IMR-90 (cell line): ENCODE results near the gene EBF4. TPM values are rescaled to one million over a fixed set of nuclear protein-coding genes. Genes with fewer than 3 reads are reported as not detected.

Experiments used
- ATAC-seq: fragments of 200-7000 bp; cut with Tn5 transposase; 2 replicates; pipeline ENCODE4 v1.9.1; 2020; ENCODE audit warnings: low read depth, mild to moderate bottlenecking, moderate library complexity
- BruUV-seq: library from RNA; stranded (reverse); fragments of 400-500 nt; replicated peaks from 2 replicates; lab custom pipeline; 2021; lab: Mats Ljungman, UMichigan
- CTCF ChIA-PET: fragments of 300-600 bp; formaldehyde crosslinking; extraction: SDS; loops from one replicate; lab custom pipeline; 2021; ENCODE audit warnings: antibody characterized with exemption; lab: Yijun Ruan, JAX
- POLR2A ChIA-PET: fragments of 300-600 bp; sonication (Branson Sonifier 250); formaldehyde crosslinking; loops from one replicate; lab custom pipeline; 2022; ENCODE audit warnings: antibody characterized with exemption; ENCODE audit not compliant: unreplicated experiment; lab: Charles Lee
- DNase-seq: peaks from one replicate; pipeline ENCODE4 v3.0.0; 2013
- H2AFZ ChIP-seq: replicated peaks from 2 replicates; pipeline ENCODE3; 2013; ENCODE audit warnings: low read length, mild to moderate bottlenecking; ENCODE audit not compliant: poor library complexity
- H2AK5ac ChIP-seq: 2 replicates; pipeline ENCODE4 v1.6.1; 2013; ENCODE audit warnings: low read depth, low read length, inconsistent platforms
- H2AK9ac ChIP-seq: replicated peaks from 2 replicates; pipeline ENCODE3; 2013; ENCODE audit warnings: mild to moderate bottlenecking, low read depth, low read length, moderate library complexity; ENCODE audit not compliant: poor library complexity
- H2BK120ac ChIP-seq: 2 replicates; pipeline ENCODE4 v1.6.1; 2013; ENCODE audit warnings: low read depth, low read length, inconsistent platforms
- H2BK15ac ChIP-seq: 3 replicates; pipeline ENCODE4 v1.6.1; 2013; ENCODE audit warnings: low read depth, low read length, inconsistent platforms
- H2BK20ac ChIP-seq: 2 replicates; pipeline ENCODE4 v1.6.1; 2013; ENCODE audit warnings: low read depth, mild to moderate bottlenecking, inconsistent platforms, low read length, moderate library complexity
- H2BK5ac ChIP-seq: 2 replicates; pipeline ENCODE4 v1.6.1; 2013; ENCODE audit warnings: mild to moderate bottlenecking, low read depth, low read length, inconsistent platforms; ENCODE audit not compliant: poor library complexity, severe bottlenecking
- H3K14ac ChIP-seq: replicated peaks from 2 replicates; pipeline ENCODE4 v1.6.1; 2013; ENCODE audit warnings: low read depth, low read length, inconsistent platforms
- H3K18ac ChIP-seq: 2 replicates; pipeline ENCODE4 v1.6.1; 2013; ENCODE audit warnings: low read depth, low read length, control low read depth
- H3K23ac ChIP-seq: 2 replicates; pipeline ENCODE4 v1.6.1; 2013; ENCODE audit warnings: low read depth, low read length, inconsistent platforms
- H3K27ac ChIP-seq: 2 replicates; pipeline ENCODE4 v1.5.1; 2013; ENCODE audit warnings: mild to moderate bottlenecking, control low read depth, low read length; ENCODE audit not compliant: insufficient read depth
- H3K27me3 ChIP-seq: 2 replicates; pipeline ENCODE4 v1.6.1; 2013; ENCODE audit warnings: low read length; ENCODE audit not compliant: control insufficient read depth, insufficient read depth
- H3K36me3 ChIP-seq: 2 replicates; pipeline ENCODE4 v1.6.1; 2013; ENCODE audit warnings: low read length, mixed read lengths; ENCODE audit not compliant: control insufficient read depth, insufficient read depth
- H3K4ac ChIP-seq: 2 replicates; pipeline ENCODE4 v1.6.1; 2013; ENCODE audit warnings: low read depth, low read length, inconsistent platforms
- H3K4me1 ChIP-seq: 2 replicates; pipeline ENCODE4 v1.6.1; 2013; ENCODE audit warnings: low read length, mixed read lengths; ENCODE audit not compliant: control insufficient read depth, insufficient read depth
- H3K4me2 ChIP-seq: 2 replicates; pipeline ENCODE4 v1.6.1; 2013; ENCODE audit warnings: low read depth, mild to moderate bottlenecking, control low read depth, low read length, moderate library complexity
- H3K4me3 ChIP-seq: 2 replicates; pipeline ENCODE4 v1.5.1; 2013; ENCODE audit warnings: low read depth, mild to moderate bottlenecking, control low read depth, low read length, moderate library complexity; ENCODE audit not compliant: insufficient read depth
- H3K56ac ChIP-seq: 2 replicates; pipeline ENCODE4 v1.6.1; 2013; ENCODE audit warnings: low read length, inconsistent platforms; ENCODE audit not compliant: insufficient read depth; ENCODE audit errors: extremely low read depth
- H3K79me1 ChIP-seq, 2 experiments: 2 replicates each; pipeline ENCODE4 v1.6.1; 2013; ENCODE audit warnings: low read length in 2 of 2, inconsistent platforms in 1 of 2, low read depth in 1 of 2
- H3K9ac ChIP-seq: 2 replicates; pipeline ENCODE4 v1.6.1; 2013; ENCODE audit warnings: low read depth, low read length, control low read depth
- H3K9me1 ChIP-seq: 2 replicates; pipeline ENCODE4 v1.6.1; 2013; ENCODE audit warnings: low read length, inconsistent platforms; ENCODE audit not compliant: insufficient read depth
- H3K9me3 ChIP-seq: 2 replicates; pipeline ENCODE4 v1.6.1; 2013; ENCODE audit warnings: low read length; ENCODE audit not compliant: control insufficient read depth, insufficient read depth
- H4K20me1 ChIP-seq: 2 replicates; pipeline ENCODE4 v1.6.1; 2013; ENCODE audit warnings: low read length, inconsistent platforms; ENCODE audit not compliant: insufficient read depth
- H4K5ac ChIP-seq: 2 replicates; pipeline ENCODE4 v1.6.1; 2013; ENCODE audit warnings: mild to moderate bottlenecking, low read depth, low read length, control low read depth
- H4K8ac ChIP-seq, 2 experiments: 2 replicates each; pipeline ENCODE4 v1.6.1; 2013; ENCODE audit warnings: low read depth in 2 of 2, low read length in 2 of 2, control low read depth in 1 of 2, inconsistent platforms in 1 of 2
- H4K91ac ChIP-seq: 2 replicates; pipeline ENCODE4 v1.6.1; 2013; ENCODE audit warnings: low read depth, low read length, inconsistent platforms; ENCODE audit not compliant: insufficient read depth
- BHLHE40 ChIP-seq: fragments of 150-350 bp; IDR thresholded peaks from 2 replicates; pipeline ENCODE4 v1.6.1; 2016; ENCODE audit warnings: mild to moderate bottlenecking, low read depth, low read length
- CEBPB ChIP-seq: IDR thresholded peaks from 2 replicates; pipeline ENCODE4 v1.6.1; 2012; ENCODE audit warnings: low read depth, low read length, improper control_type of control experiment
- CHD1 ChIP-seq: IDR thresholded peaks from 2 replicates; pipeline ENCODE4 v1.6.1; 2012; ENCODE audit warnings: low read depth, low read length, improper control_type of control experiment
- CTCF ChIP-seq: conservative IDR thresholded peaks from 2 replicates; pipeline ENCODE4 v1.5.1; 2012; ENCODE audit warnings: mild to moderate bottlenecking, low read depth, low read length, improper control_type of control experiment
- ELK1 ChIP-seq: fragments of 150-350 bp; IDR thresholded peaks from 2 replicates; pipeline ENCODE4 v1.6.1; 2016; ENCODE audit warnings: low read depth, mild to moderate bottlenecking, low read length, moderate library complexity, borderline replicate concordance
- FOS ChIP-seq: fragments of 150-350 bp; IDR thresholded peaks from 2 replicates; pipeline ENCODE4 v1.6.1; 2016; ENCODE audit warnings: low read depth, low read length
- MAFK ChIP-seq: IDR thresholded peaks from 2 replicates; pipeline ENCODE4 v1.6.1; 2012; ENCODE audit warnings: low read depth, low read length, improper control_type of control experiment
- MAZ ChIP-seq: IDR thresholded peaks from 2 replicates; pipeline ENCODE4 v1.6.1; 2012; ENCODE audit warnings: low read depth, mild to moderate bottlenecking, low read length, improper control_type of control experiment, moderate library complexity, borderline replicate concordance
- MXI1 ChIP-seq: IDR thresholded peaks from 2 replicates; pipeline ENCODE4 v1.6.1; 2012; ENCODE audit warnings: low read depth, mild to moderate bottlenecking, low read length, moderate library complexity, borderline replicate concordance
- NFE2L2 ChIP-seq: fragments of 150-350 bp; IDR thresholded peaks from 2 replicates; pipeline ENCODE4 v1.6.1; 2016; ENCODE audit warnings: low read depth, mild to moderate bottlenecking, low read length
- POLR2A ChIP-seq: IDR thresholded peaks from 2 replicates; pipeline ENCODE4 v1.6.1; 2012; ENCODE audit warnings: mild to moderate bottlenecking, low read depth, low read length
- RAD21 ChIP-seq: IDR thresholded peaks from 2 replicates; pipeline ENCODE4 v1.6.1; 2012; ENCODE audit warnings: low read length, improper control_type of control experiment
- RCOR1 ChIP-seq: IDR thresholded peaks from 2 replicates; pipeline ENCODE4 v1.6.1; 2012; ENCODE audit warnings: mild to moderate bottlenecking, low read length, improper control_type of control experiment; ENCODE audit not compliant: insufficient replicate concordance
- RFX5 ChIP-seq: IDR thresholded peaks from 2 replicates; pipeline ENCODE4 v1.8.0; 2012; ENCODE audit warnings: low read depth, mild to moderate bottlenecking, low read length, moderate library complexity
- SMC3 ChIP-seq: fragments of 150-350 bp; IDR thresholded peaks from 2 replicates; pipeline ENCODE4 v1.6.1; 2016; ENCODE audit warnings: low read depth, mild to moderate bottlenecking, antibody characterized with exemption, low read length, moderate library complexity
- USF2 ChIP-seq: fragments of 150-350 bp; IDR thresholded peaks from 2 replicates; pipeline ENCODE4 v1.6.1; 2017; ENCODE audit warnings: mild to moderate bottlenecking, antibody characterized with exemption, low read length, low read depth
- WGBS, 2 experiments: methylation state at CpG; one replicate each; pipeline versions ENCODE4 v1.1.5 to v1.1.7; 2013; ENCODE audit warnings: missing lambda C conversion rate in 2 of 2; ENCODE audit not compliant: insufficient read length in 1 of 2; ENCODE audit errors: extremely low coverage in 2 of 2; 5-methylcytosine and 5-hydroxymethylcytosine counted together
- dilution Hi-C: fragments of 300-500 bp; cut with HindIII; formaldehyde crosslinking; loops from one replicate; pipeline ENCODE4 v1.14.3; 2018; ENCODE audit warnings: low sequenced_read_pairs; ENCODE audit not compliant: unreplicated experiment
- in situ Hi-C: fragments of 300-500 bp; cut with MboI; formaldehyde crosslinking; loops from 3 replicates; pipeline ENCODE4 v1.14.3; 2019; ENCODE audit warnings: low sequenced_read_pairs, inconsistent platforms, mixed read lengths
- intact Hi-C: fragments of 100-400 bp; cut with micrococcal nuclease; formaldehyde crosslinking; loops from 2 replicates; pipeline ENCODE4 v1.10.0; 2022
- polyA plus RNA-seq, 3 experiments: library from polyadenylated mRNA; depleted of rRNA; stranded (reverse); fragments of >200 nt; gene quantifications; 2 replicates each; pipeline ENCODE4 v1.2.3, GENCODE V29; 2012; ENCODE audit warnings: low replicate concordance in 1 of 3
- total RNA-seq: library from RNA; depleted of rRNA; stranded (reverse); fragments of >200 nt; gene quantifications from 2 replicates; pipeline ENCODE4 v1.2.3, GENCODE V29; 2012

Gene EBF4
- total and polyA plus RNA-seq, 2 of the 4 experiments (the other 2 are of a cell fraction): 0.18 to 1.1 TPM

- no peak overlapping the region for H3K18ac ChIP-seq
- no peak overlapping the region for H2BK120ac ChIP-seq
- no peak overlapping the region for H2BK20ac ChIP-seq
- DNase-seq (no peak), ATAC-seq (no peak)
- dilution Hi-C loops: no loop called here
- intact Hi-C loops: no loop called here
- no peak for TF ChIP-seq RCOR1
- TF ChIP-seq NFE2L2: no peak
- TF ChIP-seq CTCF: no peak
- no peak for TF ChIP-seq CEBPB
- no peak for TF ChIP-seq MAFK
- no peak for TF ChIP-seq USF2
- no peak for TF ChIP-seq ELK1
- TF ChIP-seq SMC3: no peak
- TF ChIP-seq RAD21: no peak
- TF ChIP-seq CHD1: no peak
- no peak for TF ChIP-seq BHLHE40
- no peak for TF ChIP-seq RFX5
- no peak for TF ChIP-seq POLR2A
- no peak for TF ChIP-seq FOS
- TF ChIP-seq MXI1: no peak
- TF ChIP-seq MAZ: no peak
- H3K36me3 ChIP-seq: no peaks in the 10 kb centered on the region; the same call in 1 of the 2 replicates
- peaks cover 27% of the 10 kb centered on the region for H3K27me3 ChIP-seq
- no peak overlapping the region for H3K9ac ChIP-seq
- no peaks in the 10 kb centered on the region for H3K9me3 ChIP-seq
- no peak overlapping the region for H3K4ac ChIP-seq
- BruUV-seq: no TSS peak
- no peak overlapping the region for H3K14ac ChIP-seq
- WGBS, 2 experiments: 85% methylated on average over 12 of the region's 23 CpGs; no CpG with 5 or more reads in 1 of the 2 experiments
- POLR2A ChIA-PET: no interaction called here
- H4K91ac ChIP-seq: no peak overlapping the region
- no peaks in the 10 kb centered on the region for H4K20me1 ChIP-seq
- CTCF ChIA-PET: no interaction called here
- no peaks in the 10 kb centered on the region for H3K9me1 ChIP-seq
- H4K5ac ChIP-seq: no peak overlapping the region
- H2BK5ac ChIP-seq: no peak overlapping the region
- no peak overlapping the region for H3K4me2 ChIP-seq
- H3K56ac ChIP-seq: no peak overlapping the region
- no peaks in the 10 kb centered on the region for H3K79me1 ChIP-seq
- H3K4me3 ChIP-seq: no peak overlapping the region
- H2AK9ac ChIP-seq: no peak overlapping the region
- in situ Hi-C loops: no loop called here
- no peak overlapping the region for H4K8ac ChIP-seq
- no peak overlapping the region for H3K23ac ChIP-seq
- H2AFZ ChIP-seq: no peak overlapping the region
- H2AK5ac ChIP-seq: no peak overlapping the region
- H3K4me1 ChIP-seq: no peaks in the 10 kb centered on the region
- no peak overlapping the region for H3K27ac ChIP-seq
- no peak overlapping the region for H2BK15ac ChIP-seq
Measured at GRCh38 chr20:2794202-2794748, 101.7 kb downstream of the EBF4 start.
